CD4-positive, alpha-beta T cell treated with Interleukin-4 for 4 hours (primary cell): Measurements from ENCODE around the gene RAB39B.

ENCODE experiments used
- DNase-seq: peaks from one replicate; pipeline ENCODE4 v3.0.0-alpha.2; 2020

Gene RAB39B

DNA sequence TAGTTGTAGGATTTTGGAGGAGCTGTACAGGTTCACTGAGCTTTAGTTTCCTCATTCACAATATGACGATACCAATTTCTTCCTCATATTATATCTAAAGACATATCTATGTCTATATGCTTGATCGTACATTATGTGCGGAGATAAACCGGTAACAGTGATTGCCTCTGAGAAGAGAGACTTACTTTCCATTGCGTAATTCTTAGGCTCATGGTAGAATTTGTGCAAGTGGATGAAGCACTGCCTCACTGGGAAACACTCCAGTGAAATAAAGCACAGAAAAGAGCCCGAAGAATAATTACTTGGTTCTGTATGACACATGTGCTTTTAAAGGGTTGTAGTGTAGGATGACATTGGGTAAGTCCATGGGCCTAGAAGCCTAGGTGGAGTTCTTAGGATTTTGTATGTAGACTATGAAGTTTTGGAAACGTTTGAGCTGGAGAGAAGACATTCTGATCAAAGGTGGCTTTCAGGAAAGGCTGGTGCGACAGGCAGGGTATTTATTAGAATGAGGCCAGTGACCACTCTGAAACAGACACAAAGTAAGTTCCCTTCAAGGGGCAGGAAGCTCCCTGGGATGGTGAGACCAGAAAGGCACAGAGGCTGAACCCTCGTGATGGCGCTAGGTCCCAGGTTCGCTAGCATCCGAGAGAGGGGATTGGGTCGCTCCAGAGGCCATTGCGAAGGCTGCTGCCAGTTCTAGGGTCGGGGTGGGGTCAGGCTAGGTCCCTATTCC lies 48.7 kb downstream of the RAB39B start:
- no peak for DNase-seq

DNA sequence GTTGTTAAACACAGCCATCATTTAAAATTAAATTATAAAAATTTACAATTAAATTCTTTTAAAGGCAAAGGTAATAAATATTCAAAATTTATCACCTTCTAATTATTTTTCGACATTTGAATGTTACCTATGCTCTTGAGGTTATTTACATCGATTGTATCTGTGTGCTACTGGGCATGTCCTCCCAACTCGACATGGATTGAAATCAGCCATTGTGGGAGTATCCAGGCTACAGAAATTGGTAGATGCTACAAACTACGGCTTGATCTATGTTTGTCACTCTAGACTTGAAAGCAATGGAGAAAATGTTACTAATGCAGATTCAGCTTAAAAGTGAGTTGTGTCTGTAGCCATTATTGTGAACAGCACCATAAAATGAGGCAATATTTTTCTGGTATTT lies 50.6 kb downstream of the RAB39B start:
- no peak for DNase-seq

DNA sequence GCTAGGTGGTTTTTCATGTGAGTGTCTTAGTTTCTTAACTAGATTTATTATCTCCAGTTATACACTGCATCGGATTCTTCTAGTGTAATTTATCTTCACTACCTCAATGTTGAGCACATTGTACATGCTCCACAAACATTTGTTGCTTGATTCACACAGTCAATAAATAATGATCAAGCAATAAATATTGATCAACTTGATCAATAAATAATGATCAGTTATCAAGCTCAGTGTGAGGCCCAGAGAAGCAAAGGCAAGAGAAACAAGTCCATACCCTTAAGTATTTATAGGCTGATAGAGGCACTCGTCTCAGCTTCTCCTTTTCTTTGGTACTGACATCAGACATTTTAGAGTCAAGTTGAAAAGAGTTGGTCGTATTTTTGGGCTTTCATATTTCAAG lies 53.1 kb downstream of the RAB39B start:
- DNase-seq = no peak
